GM21786 (cell line): ENCODE results near the gene SHISA6.

ENCODE experiments used
- ATAC-seq: cut with Tn5 transposase; IDR thresholded peaks from one replicate; pipeline ENCODE4 v1.9.1; 2021; ENCODE audit not compliant: unreplicated experiment

The SHISA6 gene

GRCh38 chr17:11430751-11431150 lies 189.7 kb downstream of the SHISA6 start:
- ATAC-seq, result no peak

GRCh38 chr17:11438673-11439072 lies 197.7 kb downstream of the SHISA6 start:
- no peak for ATAC-seq

DNA sequence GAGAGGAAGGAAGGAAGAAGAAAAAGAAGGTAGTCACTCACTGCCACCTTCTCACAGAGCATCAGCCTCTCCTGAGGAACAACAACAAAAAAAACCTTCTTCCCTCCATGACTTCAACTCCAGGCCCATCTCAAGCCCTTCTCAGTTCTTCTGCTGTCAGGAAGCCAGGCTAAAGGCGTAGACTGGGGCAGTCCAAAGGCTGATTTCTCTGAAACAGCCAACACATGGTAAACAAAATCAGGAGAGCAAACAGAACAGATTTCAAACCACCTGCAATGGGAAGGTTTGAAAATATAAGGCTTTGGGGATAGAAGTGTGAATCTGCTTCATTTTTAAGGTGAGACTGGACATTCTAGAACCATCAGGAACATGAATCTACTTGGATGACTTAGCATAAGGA lies 200.0 kb downstream of the SHISA6 start:
- no peak for ATAC-seq

GRCh38 chr17:11446316-11446715 lies 205.3 kb downstream of the SHISA6 start:
- ATAC-seq, result no peak

- ATAC-seq, result no peak
Observed at GRCh38 chr17:11454096-11454495, 213.1 kb downstream of the SHISA6 start.

DNA sequence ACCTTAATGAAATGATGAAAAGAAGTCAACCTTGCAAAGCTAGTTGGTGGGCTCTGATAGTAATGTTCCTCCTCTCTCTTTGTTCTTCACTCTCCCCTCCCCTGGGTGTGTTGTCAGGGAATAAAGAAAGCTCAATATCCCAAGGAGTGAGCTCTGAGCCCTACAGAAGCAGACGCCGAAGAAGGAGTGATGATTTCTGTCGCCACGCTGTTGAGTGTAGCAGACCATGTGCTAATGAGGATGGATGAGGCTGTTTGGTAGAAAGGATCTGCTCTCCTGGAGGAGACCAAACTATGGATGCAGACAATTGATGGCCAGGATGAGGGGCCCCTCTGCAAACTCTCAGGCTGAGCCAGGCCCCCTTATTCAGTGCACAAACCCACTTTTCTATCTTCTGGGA lies 217.3 kb downstream of the SHISA6 start:
- ATAC-seq, result no peak

DNA sequence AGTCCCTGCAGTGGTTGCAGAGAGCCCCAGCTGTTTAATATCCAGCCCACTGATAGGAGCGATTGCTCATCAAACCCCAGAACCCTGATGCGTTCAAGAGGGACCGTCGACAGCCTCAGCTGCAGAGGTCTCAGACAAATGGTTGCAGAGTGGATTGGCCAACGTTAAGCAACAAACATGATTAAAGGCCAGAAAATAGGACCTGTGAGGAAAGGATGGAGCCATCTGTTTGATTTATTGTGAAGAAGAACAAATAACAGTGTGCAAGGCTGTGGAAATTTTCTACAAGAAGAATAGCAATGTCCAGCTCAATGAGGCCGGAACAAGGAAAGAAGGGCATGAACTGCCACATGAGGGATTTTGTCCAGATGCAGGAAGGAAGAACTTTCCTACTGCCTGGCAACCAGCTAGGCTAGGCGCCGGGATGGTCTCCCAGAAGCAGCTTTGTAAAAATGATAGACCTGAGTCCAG lies 218.9 kb downstream of the SHISA6 start:
- ATAC-seq, result no peak

DNA sequence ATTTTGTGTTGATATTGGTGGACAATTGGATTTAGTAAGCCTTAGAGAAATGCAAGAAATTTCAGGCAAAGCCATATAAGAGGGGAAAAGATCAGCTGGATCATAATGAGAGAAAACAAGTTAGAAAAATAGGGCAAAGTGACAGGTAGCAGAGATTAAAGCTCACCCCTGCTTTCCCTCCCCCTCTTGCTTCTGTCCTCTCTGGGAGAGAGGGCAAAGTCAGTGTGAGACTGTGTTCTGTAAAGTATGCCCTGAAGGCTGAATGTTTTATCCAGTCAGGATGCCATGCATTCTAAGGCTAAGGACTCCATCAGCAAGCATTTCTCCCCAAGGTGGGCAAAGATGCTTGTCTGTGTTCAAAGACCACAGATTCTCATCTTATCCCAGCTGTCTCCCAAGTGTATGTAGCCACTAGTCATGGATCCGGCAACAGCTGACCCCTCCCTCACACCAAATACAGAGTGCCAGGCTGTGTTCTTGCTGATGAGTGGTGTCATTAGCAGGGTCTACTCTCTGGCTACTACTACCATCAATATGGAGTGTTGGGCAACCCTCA lies 221.1 kb downstream of the SHISA6 start:
- no peak for ATAC-seq

DNA sequence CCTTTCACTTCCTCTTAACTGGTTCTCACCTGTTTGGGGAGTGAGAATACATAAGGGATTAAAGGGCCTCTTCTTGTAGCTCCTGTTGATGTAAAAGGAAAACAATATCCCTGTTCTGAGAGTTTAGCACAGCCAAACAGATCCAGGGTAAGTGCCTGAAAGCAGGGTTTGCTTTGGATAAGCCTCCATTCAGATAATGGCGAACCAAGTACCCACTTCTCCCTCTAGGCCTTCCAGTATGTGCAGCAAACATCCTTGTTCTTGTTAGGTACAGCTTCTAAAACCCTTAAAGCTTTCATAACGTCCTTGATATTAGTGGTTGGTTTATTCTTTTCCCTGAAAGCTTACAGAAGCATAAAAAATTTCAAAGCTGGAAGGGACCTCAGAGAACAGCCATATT lies 226.6 kb downstream of the SHISA6 start:
- ATAC-seq, result no peak

- no peak for ATAC-seq
Observed at GRCh38 chr17:11485336-11486100, 244.5 kb downstream of the SHISA6 start.

DNA sequence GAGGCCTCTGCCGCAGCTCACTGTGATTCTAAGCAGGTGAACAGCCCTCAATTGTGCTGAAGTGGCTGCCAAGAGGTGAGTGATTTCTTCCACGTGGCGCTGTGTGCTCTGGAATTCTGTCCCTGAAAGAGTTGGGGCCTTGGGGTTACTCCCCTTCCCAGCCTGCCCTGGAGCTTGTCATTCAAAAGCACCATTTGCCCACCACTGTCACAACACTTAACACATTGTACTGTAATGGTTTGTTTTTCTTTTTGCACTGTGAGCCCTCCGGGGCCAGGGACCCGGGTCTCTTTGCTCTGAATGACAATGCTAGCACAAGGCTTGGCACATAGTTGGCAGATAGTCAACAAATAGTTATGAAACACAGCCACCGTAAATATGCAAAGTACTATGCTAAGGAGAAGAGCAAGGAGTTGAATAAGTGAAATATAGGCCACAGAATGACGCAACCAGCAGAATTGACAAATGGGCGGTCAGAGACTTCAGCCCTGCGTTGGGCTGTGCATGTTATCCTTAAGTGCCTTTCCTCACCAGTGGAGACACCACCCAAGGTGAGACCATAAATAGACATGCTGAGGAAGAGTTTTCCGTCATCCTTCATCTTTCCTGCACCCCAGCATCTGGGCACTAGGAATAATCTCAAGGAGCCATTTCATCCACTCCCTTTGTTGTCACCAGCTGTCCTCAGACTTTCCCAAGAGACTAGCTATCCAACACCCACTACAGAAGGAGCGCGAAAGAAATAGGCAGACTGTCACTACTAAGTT lies 245.3 kb downstream of the SHISA6 start:
- ATAC-seq, result no peak

- ATAC-seq, result no peak
Observed at GRCh38 chr17:11486868-11487310, 245.9 kb downstream of the SHISA6 start.

DNA sequence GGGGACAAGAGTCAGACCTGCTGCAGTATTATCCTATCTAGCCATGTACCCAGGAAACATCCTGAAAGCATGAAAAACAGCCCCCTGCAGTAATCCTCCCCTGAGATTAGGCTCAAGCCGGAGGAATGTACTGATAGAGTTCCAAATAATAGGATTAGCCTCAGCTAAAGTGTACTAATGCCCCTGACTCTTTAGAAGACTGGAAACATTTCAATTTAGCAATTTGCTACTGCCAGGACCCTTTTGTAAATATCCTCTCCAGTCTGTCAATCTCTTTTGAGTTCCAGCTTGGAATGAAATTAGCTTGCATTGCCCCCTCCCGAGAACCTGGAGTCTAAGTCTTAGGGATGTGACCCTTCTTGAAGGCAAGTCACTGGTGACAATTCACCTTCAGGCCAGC lies 246.5 kb downstream of the SHISA6 start:
- ATAC-seq, result no peak

DNA sequence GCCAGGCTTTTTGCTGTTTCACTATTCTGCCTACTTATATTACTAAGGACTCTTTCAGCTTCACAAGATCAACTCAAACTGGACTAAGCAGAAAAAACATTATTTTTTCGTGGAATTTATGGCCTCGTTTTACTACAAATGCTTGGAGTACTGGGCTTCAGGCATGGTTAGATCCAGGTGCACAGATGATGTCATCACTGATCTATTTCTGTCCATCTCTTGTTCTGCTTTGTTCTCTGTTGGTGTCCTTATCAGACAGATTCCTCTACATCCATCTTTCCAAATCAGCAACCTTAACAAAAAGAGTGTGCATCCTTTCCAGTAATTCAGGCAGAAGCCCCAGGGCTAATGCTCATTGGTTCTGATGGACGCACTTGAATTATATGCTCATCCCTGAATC lies 247.4 kb downstream of the SHISA6 start:
- ATAC-seq, result no peak

- ATAC-seq, result no peak
Observed at GRCh38 chr17:11490171-11490755, 249.2 kb downstream of the SHISA6 start.

DNA sequence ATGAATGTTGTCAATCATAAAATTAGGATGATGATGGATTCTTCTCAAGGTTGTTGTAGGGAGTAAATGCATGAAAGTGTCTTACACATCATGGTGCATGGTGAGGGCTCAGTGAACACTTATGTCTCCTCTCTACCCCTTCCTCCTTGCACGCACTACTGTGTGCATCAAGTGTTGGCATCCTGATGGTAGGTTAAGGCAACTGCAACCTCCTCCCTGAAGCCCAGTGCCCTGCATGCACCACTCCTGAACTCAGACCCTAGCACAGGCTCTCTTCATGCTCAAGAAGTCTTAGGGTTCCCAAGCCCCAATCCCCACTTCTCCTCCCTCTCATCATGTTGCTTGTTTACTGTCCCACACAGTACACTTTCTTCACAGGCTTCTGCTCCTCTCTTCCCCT lies 251.5 kb downstream of the SHISA6 start:
- ATAC-seq, result no peak

DNA sequence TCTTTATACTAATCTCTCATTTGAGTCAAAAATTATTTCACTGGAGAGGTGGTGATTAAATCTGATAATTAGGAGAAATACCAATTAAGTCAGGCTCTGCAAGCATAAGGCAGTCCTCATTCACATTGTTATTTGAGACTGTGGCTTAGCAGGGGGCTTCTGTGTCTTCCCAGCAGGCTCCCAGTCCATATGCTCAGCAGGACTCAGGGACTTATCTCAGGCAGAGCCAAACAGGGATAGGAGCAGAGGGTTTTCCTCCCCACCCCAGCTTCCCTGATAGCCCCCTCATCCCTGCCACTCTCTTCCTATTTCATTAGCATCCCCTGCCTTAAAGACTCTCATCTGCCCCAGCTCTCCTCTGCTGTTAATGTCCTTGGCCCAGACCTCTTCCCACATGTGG lies 252.9 kb downstream of the SHISA6 start:
- ATAC-seq, result no peak

- no peak for ATAC-seq
Observed at GRCh38 chr17:11495613-11496012, 254.6 kb downstream of the SHISA6 start.

DNA sequence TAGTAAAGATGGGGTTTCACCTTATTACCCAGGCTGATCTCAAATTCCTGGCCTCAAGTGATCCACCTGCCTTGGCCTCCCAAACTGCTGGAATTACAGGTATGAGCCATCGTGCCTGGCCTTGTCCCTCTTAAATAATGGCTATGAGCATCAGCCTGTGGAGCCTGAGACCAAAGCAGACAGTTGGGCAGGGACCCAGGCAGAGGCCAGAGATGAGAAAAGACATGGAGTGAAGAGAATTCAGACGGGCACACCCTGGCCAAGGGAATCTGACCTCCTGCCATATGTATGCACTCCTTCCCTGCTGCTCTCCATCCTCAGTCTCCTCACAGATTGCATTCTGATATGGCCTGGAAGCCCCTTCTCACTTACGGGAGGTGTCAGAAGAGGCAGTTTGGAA lies 258.9 kb downstream of the SHISA6 start:
- no peak for ATAC-seq

GRCh38 chr17:11503308-11504035 lies 262.5 kb downstream of the SHISA6 start:
- no peak for ATAC-seq

- ATAC-seq, result no peak
Observed at GRCh38 chr17:11506635-11507034, 265.6 kb downstream of the SHISA6 start.
